GM19463 (cell line): ENCODE measurements around the gene ZNF275.
"Not testable (repeated sequence)": the region's sequence is repeated elsewhere in the genome, so short reads cannot be mapped to it uniquely, and the experiment has no call there.

Experiments used
- ATAC-seq: cut with Tn5 transposase; IDR thresholded peaks from one replicate; pipeline ENCODE4 v1.9.1; 2021; ENCODE audit warnings: mild to moderate bottlenecking, moderate library complexity; ENCODE audit not compliant: unreplicated experiment

ZNF275 gene

DNA sequence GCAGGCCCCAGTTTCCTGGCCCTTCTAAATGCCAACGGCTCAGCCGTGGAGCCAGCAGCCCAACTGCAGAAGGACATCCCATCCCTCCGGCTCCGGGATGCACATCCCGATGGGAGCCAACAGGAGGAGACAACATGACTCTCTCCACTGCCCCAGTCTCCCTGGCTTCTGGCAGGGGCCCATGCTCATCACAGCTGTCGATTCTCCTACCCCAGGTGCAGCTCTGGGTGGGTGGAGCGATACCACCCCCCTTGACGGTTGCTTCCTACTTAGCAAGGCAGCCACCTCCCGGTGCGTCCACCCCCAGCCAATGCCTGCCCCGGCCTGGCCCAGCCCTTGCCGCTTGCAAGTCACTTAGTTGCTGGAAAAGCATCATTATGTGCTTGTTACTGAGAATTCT is 19.5 kb downstream of the ZNF275 start:
- no peak for ATAC-seq

DNA sequence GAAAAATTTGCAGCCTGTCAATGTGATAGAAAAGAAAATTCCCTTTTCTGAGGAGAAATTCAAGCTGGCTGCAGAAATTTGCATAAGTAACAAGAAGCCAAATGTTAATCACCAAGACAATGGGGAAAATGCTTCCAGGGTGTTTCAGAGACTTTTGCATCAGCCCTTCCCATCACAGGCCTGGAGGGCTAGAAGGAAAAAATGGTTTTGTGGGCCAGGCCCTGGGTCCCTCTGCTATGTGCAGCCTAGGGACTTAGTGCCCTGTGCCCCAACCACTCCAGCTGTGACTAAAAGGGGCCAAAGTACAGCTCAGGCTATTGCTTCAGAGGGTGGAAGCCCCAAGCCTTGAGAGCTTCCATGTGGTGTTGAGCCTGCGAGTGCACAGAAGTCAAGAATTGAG is 23.9 kb downstream of the ZNF275 start:
- ATAC-seq, result no peak

DNA sequence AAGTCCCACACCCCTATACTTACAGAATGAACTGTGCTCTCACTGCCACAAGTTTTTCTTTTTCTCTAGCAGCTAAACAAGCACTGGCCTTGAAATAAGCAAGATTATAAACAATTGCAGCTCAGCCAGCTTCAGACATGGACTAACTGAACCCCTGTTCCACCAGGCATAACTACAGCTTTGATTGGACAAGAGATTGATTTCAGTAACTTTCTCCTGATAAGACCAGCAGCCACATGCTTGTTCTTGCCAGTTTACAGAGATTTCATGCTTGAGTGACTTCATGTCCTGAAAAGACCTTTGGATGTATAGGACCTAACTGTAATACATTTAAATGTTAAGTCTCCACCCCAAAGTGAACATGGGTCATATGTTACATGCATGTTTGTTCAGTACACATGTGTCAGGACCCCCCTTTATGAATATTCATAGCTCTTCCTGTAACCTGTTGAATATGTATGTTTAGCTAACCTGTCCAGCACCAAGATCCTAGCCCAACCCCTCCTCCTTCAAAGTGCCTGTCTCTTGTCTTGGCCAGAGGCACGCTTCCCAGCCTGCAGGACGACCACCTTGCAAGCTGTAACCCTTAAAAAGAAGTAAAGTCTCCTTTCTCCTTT is 27.9 kb downstream of the ZNF275 start:
- ATAC-seq, result no peak

DNA sequence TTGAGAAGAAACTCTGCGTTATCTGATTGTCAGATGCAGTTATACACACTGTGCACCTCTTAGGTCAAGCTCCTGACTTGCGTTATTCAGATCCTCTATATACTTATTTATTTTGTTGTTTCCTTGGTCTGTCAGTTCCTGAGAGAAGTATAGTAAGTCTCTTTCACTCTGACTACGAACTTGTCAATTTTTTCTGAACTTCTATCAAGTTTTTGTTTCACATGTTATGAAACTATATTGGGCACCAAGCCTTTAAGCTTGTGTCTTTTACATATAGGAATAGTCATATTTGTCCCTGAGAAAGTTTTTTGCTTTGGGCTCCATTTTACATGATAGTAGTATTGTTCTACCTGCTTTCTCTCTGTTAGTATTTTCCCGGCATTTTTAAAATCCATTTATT is 31.7 kb downstream of the ZNF275 start:
- ATAC-seq, result no peak

DNA sequence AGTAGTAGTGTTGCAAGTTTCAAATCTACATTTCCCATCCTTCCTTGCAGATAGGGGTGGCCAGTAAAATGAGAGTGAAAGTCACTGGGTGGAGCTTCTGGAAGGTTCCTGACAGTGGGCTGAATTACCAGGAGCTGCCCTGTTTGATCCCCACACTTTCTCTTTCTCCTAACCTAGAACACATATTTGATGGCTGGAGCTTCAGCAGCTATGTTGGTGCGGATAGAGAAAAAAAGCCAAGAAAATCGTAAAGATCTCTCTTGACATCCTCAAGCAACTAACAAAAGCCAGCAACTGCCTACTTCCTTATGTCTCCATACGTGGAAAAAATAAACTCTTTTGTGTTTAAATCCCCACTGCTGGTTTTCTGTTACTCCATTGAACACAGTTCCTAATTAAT is 32.2 kb downstream of the ZNF275 start:
- no peak for ATAC-seq

DNA sequence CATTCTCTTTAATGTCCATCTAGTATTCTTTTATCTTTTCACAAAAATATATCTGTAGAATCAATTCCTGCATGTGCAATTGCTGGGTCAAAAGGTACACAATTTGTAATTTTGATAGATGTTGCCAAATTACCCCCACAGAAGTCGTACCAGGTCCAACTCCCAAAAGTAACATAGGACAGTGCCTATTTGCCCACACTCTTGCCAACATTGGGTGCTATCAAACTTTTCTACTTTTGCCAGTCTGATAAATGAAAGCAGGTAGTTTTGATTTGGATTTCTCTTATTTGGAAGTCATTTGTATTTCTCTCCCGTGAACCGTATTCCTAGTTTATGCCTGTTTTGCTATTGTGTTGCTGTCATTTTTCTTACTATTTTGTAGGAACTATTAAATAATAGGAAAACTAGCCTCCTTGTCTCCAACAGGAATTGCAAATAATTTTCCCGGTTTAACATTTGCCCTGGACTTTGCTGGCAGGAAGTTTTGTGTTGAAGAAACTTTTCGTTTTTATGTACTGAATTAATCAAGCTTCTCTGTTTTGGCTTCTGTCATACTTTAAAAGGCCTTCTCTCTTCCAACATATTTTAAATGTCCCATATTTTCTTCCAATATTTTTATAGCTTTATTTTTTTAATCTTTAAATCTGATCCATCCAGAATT is 33.1 kb downstream of the ZNF275 start:
- no peak for ATAC-seq

GRCh38 chrX:153370293-153371055 is 36.5 kb downstream of the ZNF275 start:
- ATAC-seq, result no peak

DNA sequence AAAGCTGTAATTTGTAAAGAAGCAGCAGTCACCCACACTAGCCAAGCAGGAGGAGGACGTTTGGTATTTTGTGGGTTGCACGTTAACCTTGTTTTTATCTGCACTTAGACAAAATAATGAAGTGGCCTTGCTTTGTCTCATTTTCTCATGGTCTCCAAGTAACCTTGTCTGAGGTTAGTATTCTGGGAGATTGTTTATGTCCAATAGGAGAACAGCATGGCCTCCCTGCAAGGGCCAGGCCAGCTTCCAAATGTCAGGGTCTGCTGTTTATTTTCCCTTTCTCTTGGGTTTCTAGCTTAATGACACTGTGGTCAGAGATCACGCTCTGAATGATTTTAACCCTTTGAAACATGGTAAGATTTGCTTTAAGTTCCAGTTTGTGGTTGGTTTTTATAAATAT is 37.3 kb downstream of the ZNF275 start:
- no peak for ATAC-seq

DNA sequence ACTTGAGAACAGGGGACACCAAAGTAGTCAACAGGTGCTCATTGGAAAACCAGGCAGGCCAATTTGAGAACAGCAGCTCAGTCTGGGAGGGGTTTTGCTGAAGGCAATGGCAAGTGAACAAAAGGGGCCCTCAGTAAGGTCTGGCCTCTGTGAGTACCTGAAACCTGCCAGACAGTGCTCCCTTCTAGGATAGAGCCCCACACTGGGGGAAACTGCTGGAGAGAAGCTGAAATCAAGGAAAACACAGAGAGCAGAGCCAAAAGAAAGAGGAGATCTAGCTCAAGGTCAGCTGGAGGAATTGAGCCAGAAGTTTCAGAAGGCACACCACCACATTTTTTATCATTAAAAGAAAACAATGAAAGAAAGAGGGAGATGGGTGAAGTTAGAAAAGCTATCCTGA is 39.0 kb downstream of the ZNF275 start:
- ATAC-seq, result no peak

DNA sequence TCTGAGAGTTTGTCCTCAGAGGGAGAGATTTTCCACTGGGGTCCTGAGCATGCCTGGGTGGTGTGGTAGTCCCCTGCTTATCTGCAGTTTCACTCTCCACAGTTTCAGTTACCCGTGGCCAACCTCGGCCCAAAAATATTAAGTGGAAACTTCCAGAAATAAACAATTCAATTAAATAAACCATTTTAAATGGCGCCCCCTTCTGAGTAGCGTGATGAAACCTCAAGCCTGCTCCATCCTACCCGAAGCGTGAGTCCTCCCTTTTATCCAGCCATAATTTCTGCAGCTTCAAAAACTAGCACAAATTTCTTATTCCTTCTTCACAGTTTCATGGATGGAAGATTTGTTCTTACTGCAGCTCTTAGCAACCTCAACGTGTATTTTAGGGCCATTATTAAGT is 40.5 kb downstream of the ZNF275 start:
- no peak for ATAC-seq

GRCh38 chrX:153375571-153375970 is 41.6 kb downstream of the ZNF275 start:
- no peak for ATAC-seq

DNA sequence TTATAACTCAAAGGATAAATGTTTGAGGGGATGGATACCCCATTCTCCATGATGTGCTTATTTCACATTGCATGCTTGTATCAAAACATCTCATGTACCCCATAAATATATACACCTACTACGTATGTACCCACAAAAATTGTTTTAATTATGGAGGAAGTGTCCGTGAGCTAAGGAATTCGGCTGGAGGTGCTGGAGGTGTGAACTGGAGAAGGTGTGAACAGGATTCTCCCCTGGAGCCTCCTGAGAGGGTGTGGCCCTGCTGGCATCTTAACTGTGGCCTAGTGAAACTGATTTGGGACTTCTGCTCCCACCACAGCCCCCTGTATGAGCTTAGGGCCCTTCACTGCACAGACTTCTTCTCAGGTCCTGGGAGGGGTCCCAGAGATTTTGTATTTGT is 43.8 kb downstream of the ZNF275 start:
- ATAC-seq, result no peak

DNA sequence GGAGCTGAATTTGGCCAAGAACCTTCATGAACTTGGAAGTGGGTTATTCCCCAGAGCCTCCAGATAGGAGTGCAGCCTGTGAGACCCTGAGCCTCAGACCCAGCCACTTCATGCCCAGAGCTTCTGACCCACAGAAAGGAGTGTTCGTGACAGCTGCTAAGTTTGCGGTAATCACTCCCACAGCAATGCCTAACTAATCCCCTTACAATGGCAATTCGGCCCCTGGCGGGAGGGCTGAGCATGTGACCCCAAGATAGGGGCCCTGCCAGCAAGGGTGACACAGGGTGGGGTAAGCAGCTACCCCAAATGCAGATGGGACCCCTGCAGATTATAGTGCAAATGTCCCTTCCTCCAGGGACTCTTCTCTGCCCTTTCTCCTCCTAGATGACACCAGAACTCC is 44.7 kb downstream of the ZNF275 start:
- ATAC-seq, result no peak

DNA sequence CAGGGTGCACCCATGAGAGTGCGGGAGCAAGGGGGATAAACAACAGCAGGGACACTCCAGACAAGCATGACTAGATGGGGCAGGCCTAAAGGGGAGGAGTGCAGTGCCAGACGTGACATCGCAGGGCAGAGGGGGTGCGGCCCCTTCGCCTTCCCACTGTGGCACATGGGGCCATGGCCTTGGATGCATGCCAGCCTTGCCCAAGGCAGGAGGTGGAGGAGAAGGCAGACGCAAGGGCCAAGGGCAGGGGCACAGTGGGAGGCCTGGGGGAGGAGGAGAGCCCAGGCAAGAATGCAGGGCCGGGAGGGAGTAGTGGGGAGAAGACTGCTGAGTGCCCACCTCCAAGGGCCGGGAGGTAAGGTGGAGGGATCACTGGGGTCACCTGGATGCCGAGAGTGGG is 45.6 kb downstream of the ZNF275 start:
- ATAC-seq, result no peak

GRCh38 chrX:153379971-153380581 is 46.1 kb downstream of the ZNF275 start:
- ATAC-seq, result no peak

DNA sequence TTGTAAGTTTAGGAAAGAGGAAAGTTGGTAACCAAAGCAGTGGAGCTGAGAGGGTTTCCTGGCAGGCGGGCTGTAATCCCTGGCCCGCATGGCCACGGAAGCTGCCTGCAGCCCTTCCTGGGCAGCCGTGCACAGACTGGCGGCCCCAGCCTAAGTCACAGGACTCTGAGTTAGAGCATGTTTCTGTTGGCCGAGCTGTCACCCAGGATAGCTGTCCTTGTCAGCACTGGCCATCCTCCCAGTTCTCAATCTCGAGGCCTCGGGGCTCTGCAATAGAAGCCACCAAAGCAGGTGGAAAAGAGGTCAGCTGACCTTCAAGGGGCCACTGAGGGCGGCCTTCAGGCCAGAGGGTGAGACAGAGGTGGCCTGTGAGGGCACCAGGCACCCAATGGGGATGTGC is 46.7 kb downstream of the ZNF275 start:
- ATAC-seq, result no peak

- no peak for ATAC-seq
Observed at GRCh38 chrX:153381684-153382532, 48.0 kb downstream of the ZNF275 start.

GRCh38 chrX:153382563-153383482 is 48.9 kb downstream of the ZNF275 start:
- no peak for ATAC-seq

DNA sequence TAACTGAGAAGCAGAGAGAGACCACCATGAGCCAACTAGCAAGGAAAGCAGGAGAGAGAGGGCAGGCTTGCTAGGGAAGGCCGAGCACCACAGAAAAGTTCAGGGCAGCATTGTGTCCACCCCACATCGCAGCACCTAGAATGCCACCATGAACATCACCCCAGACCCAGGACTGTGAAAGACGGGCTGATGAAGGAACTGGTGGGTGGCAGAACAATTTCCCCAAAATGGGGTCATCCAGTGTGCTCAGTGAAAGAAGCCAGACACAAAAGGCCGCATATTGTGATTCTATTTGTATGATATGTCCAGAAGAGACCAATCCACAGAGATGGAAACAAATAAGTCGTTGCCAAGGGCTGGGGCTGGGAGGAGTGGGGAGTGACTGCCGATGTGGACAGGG is 50.4 kb downstream of the ZNF275 start:
- no peak for ATAC-seq

DNA sequence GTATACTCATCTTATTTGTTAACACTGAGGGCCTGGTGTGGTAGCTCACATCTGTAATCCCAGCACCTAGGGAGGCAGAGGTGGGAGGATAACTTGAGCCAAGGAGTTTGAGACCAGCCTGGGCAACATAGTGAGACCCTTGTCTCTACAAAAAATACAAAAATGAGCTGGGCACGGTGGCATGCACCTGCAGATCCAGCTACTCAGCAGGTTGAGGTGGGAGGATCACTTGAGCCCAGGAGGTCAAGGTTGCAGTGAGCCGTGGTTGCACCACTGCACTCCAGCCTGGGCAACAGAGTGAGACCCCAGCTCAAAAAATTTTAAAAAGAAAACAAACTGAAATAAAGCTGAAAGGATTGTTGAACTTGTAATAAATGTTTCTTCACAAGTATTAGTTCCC is 51.0 kb downstream of the ZNF275 start:
- ATAC-seq, result not testable (repeated sequence)
